Loucy (cell line): ENCODE measurements around the gene CCDC66.

Source experiments
- H2AFZ ChIP-seq: fragments of 200-600 bp; sonication (generic); 2 replicates; pipeline ENCODE4 v1.6.0; 2016; ENCODE audit warnings: antibody characterized with exemption, mild to moderate bottlenecking, low read length, moderate library complexity
- H3F3A ChIP-seq: fragments of 200-600 bp; 2 replicates; pipeline ENCODE4 v1.6.0; 2016; ENCODE audit warnings: antibody characterized with exemption, low read depth, mild to moderate bottlenecking
- H3K27me3 ChIP-seq: fragments of 200-600 bp; sonication (generic); 2 replicates; pipeline ENCODE4 v1.6.1; 2014; ENCODE audit warnings: low read length, mild to moderate bottlenecking; ENCODE audit not compliant: insufficient read depth, poor library complexity, severe bottlenecking
- H3K36me3 ChIP-seq: fragments of 200-600 bp; sonication (generic); 2 replicates; pipeline ENCODE4 v1.6.1; 2016; ENCODE audit warnings: low read length; ENCODE audit not compliant: insufficient read depth
- H3K4me1 ChIP-seq: fragments of 200-600 bp; sonication (generic); 2 replicates; pipeline ENCODE4 v1.5.1; 2014; ENCODE audit warnings: low read length, mild to moderate bottlenecking; ENCODE audit not compliant: insufficient read depth, poor library complexity, severe bottlenecking
- H3K4me2 ChIP-seq: fragments of 200-600 bp; sonication (generic); 2 replicates; pipeline ENCODE4 v1.6.0; 2014; ENCODE audit warnings: antibody characterized with exemption, low read length, low read depth, mild to moderate bottlenecking; ENCODE audit not compliant: poor library complexity, severe bottlenecking
- H3K4me3 ChIP-seq: fragments of 200-600 bp; sonication (generic); 2 replicates; pipeline ENCODE4 v1.5.1; 2014; ENCODE audit warnings: low read length, mild to moderate bottlenecking, mixed read lengths; ENCODE audit not compliant: poor library complexity, severe bottlenecking
- H3K79me2 ChIP-seq: fragments of 200-600 bp; sonication (generic); 2 replicates; pipeline ENCODE4 v1.6.1; 2014; ENCODE audit warnings: low read length; ENCODE audit not compliant: insufficient read depth
- H3K9ac ChIP-seq: fragments of 200-600 bp; sonication (generic); 2 replicates; pipeline ENCODE4 v1.6.0; 2014; ENCODE audit warnings: mild to moderate bottlenecking, low read depth, low read length, moderate library complexity; ENCODE audit not compliant: poor library complexity, severe bottlenecking
- H3K9me2 ChIP-seq: fragments of 200-600 bp; sonication (generic); replicated peaks from 2 replicates; pipeline ENCODE4 v1.6.1; 2016; ENCODE audit warnings: low read depth, low read length, mixed read lengths
- H3K9me3 ChIP-seq: fragments of 200-600 bp; sonication (generic); 2 replicates; pipeline ENCODE4 v1.6.1; 2014; ENCODE audit warnings: mild to moderate bottlenecking, antibody characterized with exemption, low read length, low read depth; ENCODE audit not compliant: insufficient read depth
- H4K20me1 ChIP-seq: fragments of 200-600 bp; sonication (generic); 2 replicates; pipeline ENCODE4 v1.6.0; 2014; ENCODE audit warnings: antibody characterized with exemption, low read length, mild to moderate bottlenecking; ENCODE audit not compliant: insufficient read depth, poor library complexity, severe bottlenecking
- EZH2phosphoT487 ChIP-seq: fragments of 200-600 bp; IDR thresholded peaks from 2 replicates; pipeline ENCODE4 v1.6.1; 2018; ENCODE audit warnings: antibody characterized with exemption, mild to moderate bottlenecking, moderate library complexity, borderline replicate concordance
- TF ChIP-seq, protein P1 (sequence below): fragments of 200-600 bp; sonication (generic); conservative IDR thresholded peaks from 2 replicates; pipeline ENCODE4 v1.5.1; 2014; ENCODE audit warnings: mild to moderate bottlenecking, antibody characterized with exemption, low read length

The CCDC66 gene

DNA sequence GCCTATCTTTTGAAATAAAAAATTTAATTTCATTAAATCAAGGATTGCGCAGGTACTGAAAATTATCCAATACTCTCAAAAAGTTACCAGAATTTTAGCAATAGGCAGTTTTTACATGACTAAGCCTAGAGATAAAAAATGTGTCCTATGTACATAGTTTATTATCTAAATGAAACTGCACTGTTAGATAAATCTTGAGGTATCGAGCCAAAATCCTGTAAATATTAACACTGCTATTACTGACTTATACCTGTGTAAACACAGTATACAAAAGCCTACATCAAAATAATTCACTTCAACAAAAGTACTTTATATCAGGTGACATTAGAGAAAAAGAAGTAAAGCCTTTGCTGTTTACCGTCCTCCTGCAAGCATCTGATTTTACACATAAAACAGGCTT lies 65.4 kb downstream of the CCDC66 start:
- H3K9me2 ChIP-seq, result no peaks in the 10 kb centered on the region
- no peak overlapping the region for H3K4me2 ChIP-seq
- no peak overlapping the region for H3K4me3 ChIP-seq
- H3K27me3 ChIP-seq, result no peaks in the 10 kb centered on the region
- H4K20me1 ChIP-seq, result no peaks in the 10 kb centered on the region
- no peaks in the 10 kb centered on the region for H3K4me1 ChIP-seq
- H3F3A ChIP-seq, result no peaks in the 10 kb centered on the region
- no peak for TF ChIP-seq EZH2phosphoT487
- TF ChIP-seq, protein P1, sequence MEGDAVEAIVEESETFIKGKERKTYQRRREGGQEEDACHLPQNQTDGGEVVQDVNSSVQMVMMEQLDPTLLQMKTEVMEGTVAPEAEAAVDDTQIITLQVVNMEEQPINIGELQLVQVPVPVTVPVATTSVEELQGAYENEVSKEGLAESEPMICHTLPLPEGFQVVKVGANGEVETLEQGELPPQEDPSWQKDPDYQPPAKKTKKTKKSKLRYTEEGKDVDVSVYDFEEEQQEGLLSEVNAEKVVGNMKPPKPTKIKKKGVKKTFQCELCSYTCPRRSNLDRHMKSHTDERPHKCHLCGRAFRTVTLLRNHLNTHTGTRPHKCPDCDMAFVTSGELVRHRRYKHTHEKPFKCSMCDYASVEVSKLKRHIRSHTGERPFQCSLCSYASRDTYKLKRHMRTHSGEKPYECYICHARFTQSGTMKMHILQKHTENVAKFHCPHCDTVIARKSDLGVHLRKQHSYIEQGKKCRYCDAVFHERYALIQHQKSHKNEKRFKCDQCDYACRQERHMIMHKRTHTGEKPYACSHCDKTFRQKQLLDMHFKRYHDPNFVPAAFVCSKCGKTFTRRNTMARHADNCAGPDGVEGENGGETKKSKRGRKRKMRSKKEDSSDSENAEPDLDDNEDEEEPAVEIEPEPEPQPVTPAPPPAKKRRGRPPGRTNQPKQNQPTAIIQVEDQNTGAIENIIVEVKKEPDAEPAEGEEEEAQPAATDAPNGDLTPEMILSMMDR, result no peak
- H3K9ac ChIP-seq, result no peak overlapping the region
- no peaks in the 10 kb centered on the region for H3K79me2 ChIP-seq
- no peaks in the 10 kb centered on the region for H3K9me3 ChIP-seq
- no peak overlapping the region for H2AFZ ChIP-seq
- peaks cover 86% of the 10 kb centered on the region for H3K36me3 ChIP-seq

GRCh38 chr3:56624725-56625124 lies 67.8 kb downstream of the CCDC66 start:
- Histone ChIP-seq H3K4me3 (no peak overlapping the region), H3K79me2 (no peaks in the 10 kb centered on the region), H3K9me2 (no peaks in the 10 kb centered on the region), H3K9me3 (no peaks in the 10 kb centered on the region), H4K20me1 (no peaks in the 10 kb centered on the region), H2AFZ (no peak overlapping the region), H3F3A (no peaks in the 10 kb centered on the region), H3K27me3 (no peaks in the 10 kb centered on the region), H3K36me3 (peaks cover 69% of the 10 kb centered on the region; the same call in 1 of the 2 replicates), H3K4me2 (no peak overlapping the region), H3K4me1 (no peaks in the 10 kb centered on the region), H3K9ac (no peak overlapping the region)
- TF ChIP-seq, protein P1, result no peak
- TF ChIP-seq EZH2phosphoT487, result no peak

GRCh38 chr3:56629047-56629446 lies 72.1 kb downstream of the CCDC66 start:
- Histone ChIP-seq H3K9me3 (no peaks in the 10 kb centered on the region), H2AFZ (no peak overlapping the region), H3K27me3 (no peaks in the 10 kb centered on the region), H3K9me2 (no peaks in the 10 kb centered on the region), H3K4me1 (no peaks in the 10 kb centered on the region), H3F3A (no peaks in the 10 kb centered on the region), H3K9ac (no peak overlapping the region), H3K79me2 (no peaks in the 10 kb centered on the region), H3K36me3 (peaks cover 54% of the 10 kb centered on the region), H3K4me2 (no peak overlapping the region), H3K4me3 (no peak overlapping the region), H4K20me1 (no peaks in the 10 kb centered on the region)
- no peak for TF ChIP-seq EZH2phosphoT487
- TF ChIP-seq, protein P1, result no peak
